MM.1S (cell line): ENCODE measurements around the gene GCA.

Experiments
- EZH2 ChIP-seq: fragments of 300-600 bp; sonication (generic); optimal IDR thresholded peaks from 2 replicates; pipeline ENCODE3; 2017; ENCODE audit warnings: low read depth, mild to moderate bottlenecking, antibody characterized with exemption, low read length, mixed read lengths
- TF ChIP-seq, protein P1 (sequence below): fragments of 300-600 bp; sonication (generic); IDR thresholded peaks from 2 replicates; pipeline ENCODE4 v1.5.1; 2016; ENCODE audit warnings: antibody characterized with exemption, low read length, mixed read lengths

DNA sequence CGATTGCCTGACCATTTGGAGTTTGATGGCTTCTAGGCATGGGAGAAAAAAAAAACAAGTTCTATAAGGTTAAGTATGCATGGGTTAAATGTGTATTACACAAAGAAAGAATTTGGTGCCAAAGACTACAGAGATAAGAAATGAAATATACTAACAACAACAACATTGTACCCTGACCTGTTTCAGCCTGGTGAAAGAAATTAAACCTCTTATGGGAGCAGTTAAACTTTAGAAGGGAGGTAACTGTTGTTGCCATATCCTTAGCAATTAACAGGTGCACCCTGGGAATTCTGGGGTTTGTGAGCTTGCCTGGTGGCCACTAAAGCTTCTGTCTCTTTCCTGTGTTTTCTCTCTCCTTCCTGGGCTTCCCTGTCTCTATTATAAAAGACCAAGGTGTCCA, 19.0 kb upstream of the GCA start:
- TF ChIP-seq, protein P1, sequence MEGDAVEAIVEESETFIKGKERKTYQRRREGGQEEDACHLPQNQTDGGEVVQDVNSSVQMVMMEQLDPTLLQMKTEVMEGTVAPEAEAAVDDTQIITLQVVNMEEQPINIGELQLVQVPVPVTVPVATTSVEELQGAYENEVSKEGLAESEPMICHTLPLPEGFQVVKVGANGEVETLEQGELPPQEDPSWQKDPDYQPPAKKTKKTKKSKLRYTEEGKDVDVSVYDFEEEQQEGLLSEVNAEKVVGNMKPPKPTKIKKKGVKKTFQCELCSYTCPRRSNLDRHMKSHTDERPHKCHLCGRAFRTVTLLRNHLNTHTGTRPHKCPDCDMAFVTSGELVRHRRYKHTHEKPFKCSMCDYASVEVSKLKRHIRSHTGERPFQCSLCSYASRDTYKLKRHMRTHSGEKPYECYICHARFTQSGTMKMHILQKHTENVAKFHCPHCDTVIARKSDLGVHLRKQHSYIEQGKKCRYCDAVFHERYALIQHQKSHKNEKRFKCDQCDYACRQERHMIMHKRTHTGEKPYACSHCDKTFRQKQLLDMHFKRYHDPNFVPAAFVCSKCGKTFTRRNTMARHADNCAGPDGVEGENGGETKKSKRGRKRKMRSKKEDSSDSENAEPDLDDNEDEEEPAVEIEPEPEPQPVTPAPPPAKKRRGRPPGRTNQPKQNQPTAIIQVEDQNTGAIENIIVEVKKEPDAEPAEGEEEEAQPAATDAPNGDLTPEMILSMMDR: no peak
- TF ChIP-seq EZH2: no peak
